Non-pigmented ciliary epithelial cell (primary cell): ENCODE measurements around the gene COL4A4.

Experiments
- DNase-seq: peaks from one replicate; pipeline ENCODE4 v3.0.0-alpha.2; 2010; ENCODE audit warnings: low read depth

COL4A4 gene

DNA sequence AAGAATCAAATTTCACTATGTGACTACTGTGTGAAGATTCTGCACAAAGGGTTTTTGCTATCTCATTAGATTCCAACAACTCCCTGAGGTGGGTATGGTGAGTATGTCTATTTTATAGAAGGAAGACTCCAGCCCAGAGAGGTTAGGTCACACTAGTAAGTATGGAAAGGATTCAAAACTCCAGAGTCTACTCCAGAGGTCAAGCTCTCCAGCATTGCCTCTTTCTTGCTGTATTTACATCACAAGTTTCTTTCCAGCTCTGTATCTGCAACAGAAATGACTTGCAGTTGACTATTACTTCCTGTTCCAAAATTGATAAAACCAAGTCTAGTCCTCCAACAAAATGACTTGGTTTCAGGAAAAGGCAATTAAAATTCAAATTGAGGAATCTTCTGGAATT is 2.1 kb downstream of the COL4A4 start:
- DNase-seq, result no peak

DNA sequence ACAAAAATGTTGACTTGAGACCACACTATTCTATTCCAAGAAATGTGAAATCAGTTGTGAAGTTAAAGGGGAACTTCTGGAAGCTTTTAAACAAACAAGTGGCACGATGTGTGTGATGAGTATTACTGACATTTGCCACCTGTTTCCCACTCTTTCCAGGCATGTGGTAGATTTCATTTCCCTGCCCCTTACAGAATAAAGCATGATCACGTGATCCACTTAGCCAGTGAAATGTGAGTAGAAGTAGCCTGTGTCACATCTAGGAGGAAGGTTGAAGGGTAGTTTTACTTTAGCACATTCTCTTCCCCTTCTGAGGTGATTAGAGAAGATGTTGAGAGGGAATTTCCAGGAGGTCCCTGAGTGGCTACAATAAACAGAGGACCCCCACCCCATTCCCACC is 3.8 kb downstream of the COL4A4 start:
- no peak for DNase-seq

DNA sequence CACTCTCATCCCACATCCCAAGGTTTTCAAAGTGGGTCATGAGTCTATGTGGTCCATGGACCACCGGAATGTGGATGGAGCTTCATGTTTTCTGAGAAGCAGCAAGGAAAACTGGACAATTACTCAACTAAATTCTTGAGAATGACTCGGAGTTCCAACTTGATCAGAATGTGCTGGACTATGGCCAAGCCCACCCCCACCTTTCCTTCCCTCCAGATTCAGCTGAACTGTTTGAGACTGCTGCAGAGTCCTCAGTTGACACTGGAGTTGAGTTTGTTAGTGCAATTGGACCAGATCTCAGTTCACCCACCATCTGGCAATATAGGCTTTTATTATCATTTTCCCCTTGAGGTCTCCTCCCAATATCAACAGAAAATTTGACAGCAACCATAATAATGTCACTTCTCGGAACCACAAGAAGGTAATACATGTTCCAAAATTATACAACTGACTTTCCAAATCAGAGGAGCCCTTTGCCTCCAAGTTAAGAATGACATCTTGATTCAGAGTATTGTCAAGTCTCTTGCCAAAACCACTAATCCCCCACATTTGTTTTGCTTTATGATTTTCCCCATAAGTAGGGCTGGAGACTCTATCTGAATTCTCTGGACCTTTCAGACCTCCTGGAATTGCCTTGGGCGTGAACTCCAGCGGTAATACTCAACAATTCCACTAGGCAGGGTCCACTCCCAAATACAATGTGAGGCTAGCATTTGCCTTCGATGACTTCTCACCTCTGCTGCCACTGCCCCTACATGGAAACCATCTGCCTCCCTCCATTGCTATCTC is 8.8 kb downstream of the COL4A4 start:
- DNase-seq, result peak; percentile 86

DNA sequence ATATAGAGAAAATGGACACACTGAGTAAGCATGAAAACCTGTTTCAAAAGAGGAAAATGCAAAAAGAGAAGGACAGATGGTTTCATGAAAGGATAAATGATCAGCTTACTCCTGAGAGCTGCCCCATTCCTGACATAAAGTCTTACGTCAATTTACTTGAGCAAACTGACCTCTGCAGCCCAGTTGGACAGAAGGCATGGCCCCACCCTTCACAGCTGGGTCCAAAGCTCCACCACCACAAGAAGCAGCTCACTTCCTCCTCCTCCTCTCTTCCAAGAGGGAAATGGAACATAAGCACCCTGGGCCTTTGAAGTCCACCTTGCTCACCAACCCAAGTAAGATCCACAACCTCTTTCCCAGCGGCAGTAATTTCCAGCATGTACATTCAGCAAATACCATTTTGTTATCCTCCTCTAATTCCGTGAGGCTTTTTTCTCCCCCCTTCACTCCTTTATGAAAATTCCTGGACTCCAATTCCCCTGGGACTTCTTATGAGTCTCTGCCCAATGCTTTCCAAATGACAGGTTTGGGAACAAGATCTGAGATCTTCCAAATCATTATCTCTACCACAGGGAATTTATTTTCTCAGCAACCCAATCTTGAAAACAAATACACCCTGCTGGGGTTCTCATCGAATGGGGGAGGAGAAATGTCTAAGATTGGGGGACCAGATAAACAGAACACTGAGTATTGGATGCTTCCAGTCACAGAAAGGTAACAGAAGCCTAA is 10.1 kb downstream of the COL4A4 start:
- no peak for DNase-seq

DNA sequence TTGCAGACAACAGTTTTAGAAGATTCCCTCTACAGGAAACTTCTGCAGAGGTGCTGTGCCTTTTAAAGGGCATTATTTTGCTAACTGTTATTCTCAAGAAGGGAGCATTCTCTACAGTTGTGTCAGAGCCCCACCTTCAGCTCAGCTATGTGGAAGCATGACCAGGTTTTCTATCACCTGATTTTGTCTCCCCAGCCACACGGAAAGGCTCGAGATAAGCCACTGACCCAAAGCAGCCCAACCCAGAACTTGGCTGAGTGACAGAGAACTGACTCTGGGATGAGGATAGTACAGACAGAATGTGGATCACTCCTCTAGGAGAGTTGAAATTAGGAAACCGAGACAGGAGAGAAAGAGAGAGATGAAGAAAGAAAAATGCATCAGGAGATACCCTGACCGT is 10.7 kb downstream of the COL4A4 start:
- DNase-seq, result no peak

DNA sequence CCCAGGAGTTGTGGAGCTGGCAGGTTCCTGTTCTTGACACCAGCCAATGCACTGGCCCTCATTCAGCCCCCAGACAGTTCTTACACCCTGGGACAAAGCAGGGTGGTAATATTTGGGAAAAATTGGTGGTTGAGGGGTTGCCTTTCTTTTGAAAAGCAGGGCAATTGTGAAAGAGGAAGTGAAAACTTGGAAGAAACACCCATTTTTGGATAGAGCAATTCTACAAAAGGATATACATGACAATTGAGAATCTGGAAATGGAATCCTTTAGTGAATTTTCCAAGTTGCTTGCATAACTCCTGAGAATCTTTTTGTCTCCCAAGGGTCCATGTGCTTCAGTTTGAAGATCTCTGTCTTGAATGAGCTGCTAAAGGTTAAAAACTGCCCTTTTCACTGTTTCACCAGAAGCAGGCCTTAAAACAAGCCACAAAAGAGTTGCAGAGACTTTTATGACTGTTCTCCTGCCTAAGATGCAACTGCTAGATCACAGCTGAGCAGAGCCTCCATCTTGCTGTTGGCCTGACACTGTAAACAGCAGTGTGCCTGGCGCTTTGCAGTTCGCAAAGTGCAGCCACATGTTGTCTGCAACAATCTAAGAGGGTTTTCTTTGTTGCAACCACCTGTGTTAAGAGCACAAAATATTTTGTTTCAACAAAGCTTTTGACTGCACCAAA is 11.8 kb downstream of the COL4A4 start:
- no peak for DNase-seq

DNA sequence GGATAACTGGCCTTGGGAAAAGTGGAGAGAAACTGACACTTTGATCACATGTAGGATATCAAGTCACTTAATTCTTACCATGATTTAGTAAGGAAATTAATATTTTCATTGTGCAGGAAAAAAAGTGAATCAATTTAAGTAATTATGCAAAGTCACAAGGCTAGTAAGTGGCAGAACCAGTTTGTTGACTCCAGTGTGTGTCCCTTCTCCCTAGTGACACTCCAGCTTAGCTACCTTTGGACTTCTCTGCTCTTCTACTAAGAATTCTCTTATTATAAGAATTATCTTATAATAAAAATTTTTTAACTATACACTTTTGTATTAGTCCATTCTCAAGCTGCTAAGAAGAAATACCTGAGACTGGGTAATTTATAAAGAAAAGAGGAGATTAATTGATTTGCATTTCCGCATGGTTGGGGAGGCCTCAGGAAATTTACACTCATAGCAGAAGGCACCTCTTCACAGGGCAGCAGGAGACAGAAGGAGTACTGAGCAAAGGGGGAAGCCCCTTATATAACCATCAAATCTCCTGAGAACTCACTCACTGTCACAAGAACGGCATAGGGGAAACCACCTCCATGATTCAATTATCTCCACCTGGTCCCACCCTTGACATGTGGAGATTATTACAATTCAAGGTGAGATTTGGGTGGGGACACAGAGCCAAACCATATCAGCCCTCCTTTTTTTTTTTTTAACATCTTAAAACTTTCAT is 13.6 kb downstream of the COL4A4 start:
- no peak for DNase-seq

DNA sequence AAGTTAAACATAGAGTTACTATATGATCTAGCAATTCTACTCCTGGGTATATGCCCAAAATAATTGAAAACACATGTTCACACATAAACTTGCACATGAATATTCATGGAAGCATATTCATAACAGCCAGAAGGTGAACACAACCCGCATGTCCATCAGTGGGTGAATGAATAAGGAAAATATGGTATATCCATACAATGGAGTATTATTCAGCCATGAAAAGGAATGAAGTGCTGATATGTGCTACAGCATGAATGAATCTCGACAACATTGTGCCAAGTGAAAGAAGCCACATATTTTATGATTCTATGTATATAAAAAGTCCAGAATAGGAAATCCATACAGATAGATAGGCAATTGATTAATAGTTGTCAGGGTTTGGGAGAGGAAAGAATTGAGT is 15.9 kb downstream of the COL4A4 start:
- no peak for DNase-seq

DNA sequence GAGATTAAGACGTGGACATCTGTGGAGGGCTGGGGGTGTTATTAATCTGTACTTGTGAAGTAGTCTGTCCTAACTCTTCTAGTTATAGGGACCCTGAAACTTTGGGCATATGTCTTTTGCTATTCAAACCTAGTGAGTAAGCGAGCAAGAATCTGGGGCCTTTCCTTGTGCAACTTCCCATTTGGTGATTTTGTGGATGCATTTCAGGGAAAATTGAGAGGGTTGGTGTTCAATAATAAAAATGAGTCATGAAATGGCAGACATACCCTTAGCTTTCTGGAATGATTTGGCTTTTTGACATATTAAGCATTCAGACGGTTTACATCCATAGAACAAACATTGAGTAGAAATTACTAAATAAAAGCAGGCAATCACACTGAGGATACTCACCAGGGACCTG is 17.0 kb downstream of the COL4A4 start:
- no peak for DNase-seq

DNA sequence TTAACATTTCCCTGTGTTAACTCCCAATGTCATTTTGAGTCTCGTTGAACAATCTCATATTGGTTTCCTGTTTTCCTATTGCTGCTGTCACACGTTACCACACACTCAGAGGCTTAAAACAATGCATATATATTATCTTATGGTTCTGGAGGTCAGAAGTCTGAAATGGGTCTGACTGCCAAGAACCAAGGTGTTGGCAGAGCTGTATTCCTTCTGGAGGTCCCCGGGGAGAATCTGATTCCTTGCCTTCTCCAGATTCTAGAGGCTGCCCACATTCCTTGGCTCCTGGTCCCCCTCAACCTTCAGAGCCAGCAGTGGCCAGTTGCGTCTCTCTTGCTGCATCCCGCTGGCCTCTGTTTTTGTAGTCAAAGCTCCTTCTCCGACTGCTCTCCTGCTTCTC is 17.5 kb downstream of the COL4A4 start:
- no peak for DNase-seq

DNA sequence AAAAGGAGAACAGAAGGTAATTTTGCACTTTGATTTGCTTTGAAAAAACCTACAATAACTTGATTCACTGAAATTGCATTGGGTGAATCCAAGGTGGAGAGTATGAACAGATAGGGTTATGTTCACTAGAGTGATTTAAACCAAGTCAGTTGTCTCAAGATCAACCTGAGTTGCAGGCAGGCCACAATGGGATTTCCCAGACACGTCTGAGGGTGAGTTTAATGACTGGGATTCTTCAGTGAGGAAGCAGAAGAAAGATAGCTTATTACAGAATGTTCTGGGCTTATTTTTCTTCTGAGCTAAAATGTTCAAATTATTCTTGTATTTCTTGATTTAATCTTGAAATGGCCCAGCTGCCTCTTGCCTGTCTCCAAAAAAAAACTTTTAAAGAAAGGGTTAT is 20.1 kb downstream of the COL4A4 start:
- no peak for DNase-seq

DNA sequence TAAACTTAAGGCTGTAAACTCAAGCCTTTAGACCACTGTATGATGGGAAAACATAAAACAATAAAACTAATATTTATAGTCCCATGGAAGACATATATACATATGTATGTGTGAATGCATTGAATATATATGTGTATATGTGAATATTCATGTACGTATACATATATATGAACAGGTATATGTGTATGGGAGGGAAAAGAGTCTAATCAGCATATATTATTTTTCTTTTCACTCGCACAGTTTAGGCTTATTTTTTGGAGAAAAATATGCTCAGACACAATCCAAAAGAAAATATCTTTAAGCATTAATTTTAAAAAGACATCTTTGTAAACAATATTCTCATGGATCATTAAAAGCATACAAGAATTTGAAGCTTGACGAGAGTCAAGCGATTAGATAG is 22.7 kb downstream of the COL4A4 start:
- DNase-seq, result no peak

DNA sequence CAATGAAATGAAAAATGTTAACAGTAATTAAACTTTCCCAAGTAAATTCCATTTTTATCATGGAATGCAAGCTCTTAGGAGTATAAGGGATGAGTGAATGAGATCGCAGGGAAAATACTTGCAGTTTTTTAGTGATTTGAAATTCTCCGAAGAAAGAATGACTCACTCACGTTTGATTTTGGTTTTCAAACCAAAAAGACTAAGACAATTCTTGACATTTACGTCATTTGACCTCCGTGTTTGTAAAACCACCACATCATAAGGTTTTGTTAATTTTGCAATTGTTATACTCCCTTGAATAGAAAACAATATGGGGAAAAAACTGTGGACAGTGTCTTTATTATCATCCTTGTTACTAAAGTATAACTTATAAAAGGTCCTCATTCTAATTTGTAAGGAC is 29.4 kb downstream of the COL4A4 start:
- DNase-seq, result no peak

DNA sequence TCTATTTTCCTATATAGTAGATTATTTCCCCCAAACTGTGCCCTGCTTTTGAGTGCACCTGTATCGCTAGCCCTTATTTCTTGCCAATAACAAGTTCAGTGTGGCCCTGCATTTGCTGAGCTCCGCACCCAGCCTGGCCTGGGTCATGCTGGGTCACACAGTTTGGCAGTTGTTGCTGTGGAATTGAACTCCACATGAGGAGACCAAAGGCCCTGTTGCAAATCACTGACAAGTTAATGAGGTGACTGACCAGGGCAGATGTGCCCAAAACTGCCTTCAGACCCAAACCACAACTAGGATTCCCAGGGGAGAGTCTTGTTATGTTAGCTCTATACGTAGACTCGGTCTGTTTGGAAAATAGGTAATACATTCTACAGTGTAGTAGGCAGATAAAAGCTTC is 31.0 kb downstream of the COL4A4 start:
- DNase-seq, result no peak

DNA sequence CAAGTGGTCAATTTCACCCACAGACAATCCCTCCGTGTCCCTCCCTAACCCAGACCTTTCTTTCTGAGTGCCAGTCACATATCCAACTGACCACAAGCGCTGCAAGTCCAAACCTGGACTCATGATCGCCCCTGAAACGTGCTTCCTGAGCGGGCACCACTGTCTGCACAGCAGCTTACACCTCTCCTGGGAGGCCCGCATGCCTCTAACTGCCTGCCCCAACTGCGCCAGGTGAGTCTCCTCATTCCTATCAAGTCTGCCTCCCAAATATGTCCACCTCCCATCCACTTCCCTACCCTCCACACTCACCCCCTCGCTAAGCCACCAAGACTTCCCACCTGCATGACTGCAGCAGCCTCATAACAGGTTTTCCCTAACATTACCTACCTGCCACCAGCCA is 33.4 kb downstream of the COL4A4 start:
- DNase-seq, result no peak

DNA sequence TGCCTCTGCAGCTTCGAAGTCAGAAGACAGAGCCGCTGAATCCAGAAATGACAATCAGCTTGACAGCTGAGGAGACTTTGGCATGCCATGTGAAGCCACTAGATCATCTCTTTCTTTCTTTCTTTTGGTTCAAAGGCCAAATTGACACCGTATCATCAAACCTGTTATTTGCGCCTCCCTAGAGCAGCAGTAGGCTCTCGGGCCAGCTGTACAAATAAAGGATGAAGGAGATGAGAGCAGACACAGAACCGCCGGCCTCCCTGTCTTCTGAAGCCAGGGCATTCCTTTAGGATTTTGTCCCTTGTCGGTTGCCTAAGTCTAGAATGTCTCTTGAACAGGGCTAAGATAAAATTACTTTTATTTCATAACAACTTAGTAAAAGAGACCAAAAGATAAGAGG is 36.8 kb downstream of the COL4A4 start:
- DNase-seq, result no peak

DNA sequence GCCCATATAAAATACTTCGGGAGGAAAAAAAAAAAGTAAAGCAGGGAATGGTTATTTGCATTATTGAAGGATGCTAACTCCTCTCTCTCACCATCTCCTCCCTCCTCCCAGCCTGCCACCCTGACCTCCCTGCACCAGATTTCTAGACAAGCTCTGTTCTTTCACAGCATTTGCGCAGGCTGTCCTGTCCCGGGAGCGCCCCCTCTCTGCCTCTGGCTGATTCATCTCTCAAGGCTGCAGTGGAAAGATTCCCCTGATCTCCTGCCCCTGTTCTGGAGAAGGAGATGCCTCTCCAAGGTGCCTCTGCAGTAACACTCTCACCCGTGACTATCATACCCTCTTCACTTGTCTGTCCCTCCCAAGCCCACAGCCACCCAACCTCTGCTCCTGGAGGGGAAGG is 38.5 kb downstream of the COL4A4 start:
- DNase-seq, result no peak

DNA sequence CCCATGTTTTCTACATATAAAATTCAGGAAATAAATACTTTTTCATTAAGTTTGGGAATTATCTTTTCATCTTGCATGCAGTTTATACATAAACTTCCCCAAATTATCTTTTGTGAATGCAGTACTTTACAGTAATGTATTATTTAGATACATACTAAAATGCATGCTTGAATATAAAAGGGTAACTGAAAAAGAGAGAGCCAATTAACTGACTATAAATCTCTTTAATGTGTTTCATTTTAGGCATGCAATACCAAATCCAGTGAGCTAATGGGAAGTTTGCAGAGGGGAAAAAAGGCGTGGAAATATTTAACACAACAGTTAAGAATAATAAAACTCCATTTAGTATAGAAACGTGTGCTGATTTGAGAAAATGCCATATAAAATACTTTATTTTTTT is 39.2 kb downstream of the COL4A4 start:
- no peak for DNase-seq

DNA sequence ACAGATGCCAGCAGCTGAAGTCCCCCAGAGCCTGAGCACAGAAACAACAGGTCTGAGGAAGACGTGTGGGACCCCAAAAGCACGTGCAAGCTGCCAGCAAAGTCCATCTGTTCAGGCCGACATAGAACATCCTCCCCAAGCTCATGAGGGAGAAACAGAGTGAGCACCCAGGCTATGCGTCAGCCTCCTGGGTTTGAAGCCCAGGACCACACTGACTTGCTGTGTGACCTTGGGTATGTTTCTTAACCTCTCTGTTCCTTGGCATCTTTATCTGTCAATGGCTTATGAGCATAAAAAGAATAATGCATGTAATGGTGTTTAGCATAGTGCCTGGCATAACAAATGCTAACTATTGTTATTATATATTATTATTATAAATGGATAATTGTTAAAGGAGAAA is 40.3 kb downstream of the COL4A4 start:
- no peak for DNase-seq

DNA sequence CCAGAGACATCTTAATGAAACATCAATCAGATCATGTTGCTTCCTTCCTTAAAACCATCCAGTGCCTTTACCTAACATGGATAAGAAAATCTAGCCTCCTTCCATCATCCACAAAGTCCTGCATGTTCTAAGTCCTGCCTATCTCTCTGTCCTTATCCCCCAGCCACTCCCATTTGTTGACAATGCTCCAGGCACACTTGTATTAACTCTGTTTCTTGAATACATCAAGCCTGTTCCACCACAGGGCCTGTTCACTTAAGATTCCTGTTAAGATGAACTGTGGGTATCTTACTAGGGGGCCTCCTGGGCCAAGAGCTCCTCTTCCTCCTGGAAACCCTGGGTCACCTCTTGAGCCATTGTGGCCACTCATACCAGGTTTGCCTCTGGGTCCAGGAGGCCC is 45.7 kb downstream of the COL4A4 start:
- DNase-seq, result no peak

DNA sequence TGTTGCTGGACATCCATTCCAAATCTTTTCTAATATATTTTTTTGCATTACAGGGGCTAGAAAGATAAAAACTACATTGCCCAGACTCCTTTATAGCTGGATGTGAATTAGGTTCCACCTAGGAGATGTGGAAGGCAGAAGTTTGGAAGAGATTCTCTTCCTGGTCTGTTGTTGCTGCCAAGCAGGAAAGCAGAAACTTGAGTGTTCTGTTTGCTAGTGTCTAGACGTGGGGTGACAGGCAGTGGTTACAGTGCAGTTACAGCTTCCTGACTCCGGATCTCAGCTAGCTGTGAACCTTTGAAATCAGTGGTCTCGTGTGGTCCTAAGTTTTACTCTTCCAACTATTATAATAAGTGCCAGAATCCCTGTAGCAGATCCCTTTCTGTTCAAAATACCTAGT is 46.2 kb downstream of the COL4A4 start:
- no peak for DNase-seq

DNA sequence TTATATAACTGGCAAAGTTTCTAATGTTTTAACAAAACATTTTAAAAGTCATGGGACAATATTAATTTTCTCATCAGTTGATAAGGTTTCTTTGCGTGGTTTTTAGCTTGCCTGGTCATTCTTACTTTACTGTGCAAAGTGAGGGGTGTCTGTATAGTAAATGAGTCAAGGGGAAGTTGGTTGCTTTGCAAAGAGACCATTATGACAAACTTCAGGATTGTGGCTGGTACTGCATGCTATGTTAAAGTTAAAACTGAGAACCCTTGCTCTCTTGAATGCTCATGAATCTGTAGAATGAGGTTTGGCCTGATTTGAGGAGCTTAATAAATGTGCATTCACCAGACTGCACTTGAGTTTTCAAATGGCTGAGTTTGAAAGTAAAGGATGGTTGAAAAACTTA is 47.0 kb downstream of the COL4A4 start:
- DNase-seq, result no peak

DNA sequence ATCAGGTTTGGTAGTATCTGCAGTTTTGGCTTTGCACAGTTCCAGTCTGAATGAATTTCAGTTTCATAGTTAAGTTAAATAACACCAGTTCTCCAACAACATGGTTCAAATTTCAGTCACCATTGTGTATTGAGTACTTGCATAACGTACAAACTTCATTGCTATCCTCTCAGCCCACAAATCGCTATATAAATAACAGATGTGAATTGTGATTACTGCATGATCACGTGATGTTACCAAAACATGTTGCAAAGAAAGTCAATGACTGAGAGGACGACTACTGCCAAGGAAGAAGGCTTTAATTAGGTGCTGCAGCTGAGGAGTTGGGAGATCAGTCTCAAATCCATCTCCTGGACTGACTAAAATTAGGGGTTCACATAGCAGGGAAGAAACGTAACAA is 48.2 kb downstream of the COL4A4 start:
- DNase-seq, result peak; percentile 3
